Lung (tissue), 12 donors: ENCODE measurements around the gene ETF1. TPM values are rescaled to one million over a fixed set of nuclear protein-coding genes. Genes with fewer than 3 reads are reported as not detected.

Experiments
- ATAC-seq: fragments of 200-7000 bp; cut with Tn5 transposase; one replicate; pipeline ENCODE4 v1.9.1; 2020; ENCODE audit warnings: moderate number of reproducible peaks; ENCODE audit not compliant: insufficient read depth, low FRiP score
- DNase-seq, 3 donors: peaks; one replicate each; pipeline ENCODE4 v3.0.0-alpha.2; 2013 to 2017
- H3K27ac ChIP-seq, 2 donors: one replicate each; pipeline ENCODE4 v1.5.1; 2013; ENCODE audit warnings: mild to moderate bottlenecking in 2 of 2, moderate library complexity in 2 of 2, control low read depth in 1 of 2, inconsistent platforms in 1 of 2, low read depth in 1 of 2, low read length in 1 of 2
- H3K27me3 ChIP-seq, 3 donors: one replicate each; pipeline ENCODE4 v1.5.1; 2013; ENCODE audit warnings: low read length in 2 of 3; ENCODE audit not compliant: control insufficient read depth in 3 of 3, insufficient read depth in 3 of 3
- H3K36me3 ChIP-seq, 4 donors: one replicate each; pipeline ENCODE4 v1.5.1; 2013; ENCODE audit warnings: low read length in 4 of 4, mild to moderate bottlenecking in 1 of 4, moderate library complexity in 1 of 4; ENCODE audit not compliant: control insufficient read depth in 4 of 4, insufficient read depth in 4 of 4
- H3K4me1 ChIP-seq, 5 donors: one replicate each; pipeline ENCODE4 v1.5.1; 2013; ENCODE audit warnings: low read length in 5 of 5, mild to moderate bottlenecking in 2 of 5, moderate library complexity in 1 of 5; ENCODE audit not compliant: control insufficient read depth in 5 of 5, insufficient read depth in 5 of 5
- H3K4me3 ChIP-seq: one replicate; pipeline ENCODE4 v1.5.1; 2013; ENCODE audit warnings: mild to moderate bottlenecking, control low read depth, moderate library complexity
- H3K9ac ChIP-seq, 2 donors: one replicate each; pipeline ENCODE4 v1.5.1; 2013; ENCODE audit warnings: low read length in 2 of 2, control low read depth in 1 of 2; ENCODE audit not compliant: insufficient read depth in 1 of 2
- H3K9me3 ChIP-seq, 4 donors: one replicate each; pipeline ENCODE4 v1.5.1; 2013; ENCODE audit warnings: low read length in 3 of 4, mild to moderate bottlenecking in 1 of 4, moderate library complexity in 1 of 4; ENCODE audit not compliant: control insufficient read depth in 4 of 4, insufficient read depth in 3 of 4
- CTCF ChIP-seq: IDR thresholded peaks from 2 replicates; pipeline ENCODE4 v1.5.1; 2012; ENCODE audit warnings: mild to moderate bottlenecking; ENCODE audit errors: control extremely low read depth, extremely low read depth
- WGBS, 2 donors: extraction: QIAGEN DNeasy Blood & Tissue Kit; methylation state at CpG; one replicate each; pipeline ENCODE4 v1.1.7; 2013; 5-methylcytosine and 5-hydroxymethylcytosine counted together
- polyA plus RNA-seq, 2 donors: library from polyadenylated mRNA; stranded (reverse); fragments of 200-250 nt; gene quantifications; one replicate each; pipeline ENCODE4 v1.2.1, GENCODE V29; 2013
- total RNA-seq, 2 donors: library from RNA; depleted of rRNA in 1 of 2; stranded (reverse); fragments of >200 nt in 1 of 2; gene quantifications; one replicate each; pipeline ENCODE4 v1.2.1, GENCODE V29; 2014 to 2021
- donor health status: control.
- donor health status: control.
- donor health status: Bipolar disorder and iron deficiency.
- donor health status: healthy.
- donor health status: DM: yes; HTN: yes; CAD: no.

ETF1 gene
- total and polyA plus RNA-seq, 4 donors, result 36.9 to 99.2 (median 62.8) TPM

- Histone ChIP-seq H3K36me3 (no peaks in the 10 kb centered on the region), H3K27me3 (no peaks in the 10 kb centered on the region), H3K9ac (no peak overlapping the region), H3K4me1 (peaks cover 0 to 3% (median 0%) of the 10 kb centered on the region in 5 donors), H3K4me3 (no peak overlapping the region), H3K9me3 (no peaks in the 10 kb centered on the region), H3K27ac (no peak overlapping the region)
- DNase-seq (no peak), ATAC-seq (no peak)
- WGBS, 2 donors, result 67 to 86% methylated on average over 8 of the region's 8 CpGs
- no peak for TF ChIP-seq CTCF
These were observed 41.1 kb upstream of the ETF1 start for GRCh38 chr5:138583984-138584637.

GRCh38 chr5:138582959-138583358, 39.9 kb upstream of the ETF1 start:
- no peak for TF ChIP-seq CTCF
- no peak for ATAC-seq
- no peak overlapping the region for H3K4me3 ChIP-seq
- 67 to 70% methylated on average over 3 of the region's 3 CpGs for WGBS, 2 donors
- H3K9me3 ChIP-seq, result no peaks in the 10 kb centered on the region
- no peaks in the 10 kb centered on the region for H3K27me3 ChIP-seq
- H3K27ac ChIP-seq, result peak overlapping the region in 1 of 2 donors; percentile 31
- no peak for DNase-seq
- H3K4me1 ChIP-seq, result peaks cover 0 to 3% (median 0%) of the 10 kb centered on the region in 5 donors
- H3K9ac ChIP-seq, result no peak overlapping the region
- no peaks in the 10 kb centered on the region for H3K36me3 ChIP-seq

- no peak overlapping the region for H3K27ac ChIP-seq
- H3K4me3 ChIP-seq, result no peak overlapping the region
- H3K36me3 ChIP-seq, result no peaks in the 10 kb centered on the region
- no peak overlapping the region for H3K9ac ChIP-seq
- H3K9me3 ChIP-seq, result no peaks in the 10 kb centered on the region
- DNase-seq, result no peak
- no peak for TF ChIP-seq CTCF
- no peaks in the 10 kb centered on the region for H3K27me3 ChIP-seq
- H3K4me1 ChIP-seq, result peaks cover 0 to 3% (median 0%) of the 10 kb centered on the region in 5 donors
- no peak for ATAC-seq
These were observed 37.7 kb upstream of the ETF1 start for GRCh38 chr5:138580777-138581176.

- no peak for TF ChIP-seq CTCF
- WGBS, 2 donors, result 95 to 98% methylated on average over 2 of the region's 2 CpGs
- H3K27ac ChIP-seq, result no peak overlapping the region
- H3K4me3 ChIP-seq, result no peak overlapping the region
- H3K27me3 ChIP-seq, result no peaks in the 10 kb centered on the region
- H3K9me3 ChIP-seq, result no peaks in the 10 kb centered on the region
- H3K9ac ChIP-seq, result no peak overlapping the region
- no peak for DNase-seq
- H3K36me3 ChIP-seq, result no peaks in the 10 kb centered on the region
- peaks cover 0 to 3% (median 0%) of the 10 kb centered on the region in 5 donors for H3K4me1 ChIP-seq
- no peak for ATAC-seq
These were observed 37.0 kb upstream of the ETF1 start for GRCh38 chr5:138580001-138580400.
